Sigmoid colon (tissue), 7 donors: Measurements from ENCODE around the gene MPDZ. TPM values are rescaled to one million over a fixed set of nuclear protein-coding genes. Genes with fewer than 3 reads are reported as not detected.

ENCODE experiments used
- DNase-seq: peaks from one replicate; pipeline ENCODE4 v3.0.0-alpha.2; 2019
- H3K27ac ChIP-seq, 4 donors: fragments of 200-600 bp; sonication (generic); one replicate each; pipeline ENCODE4 v1.5.1; 2016 to 2019; ENCODE audit warnings: mild to moderate bottlenecking in 1 of 4
- H3K27me3 ChIP-seq, 3 donors: fragments of 200-600 bp; sonication (generic); one replicate each; pipeline ENCODE4 v1.5.1; 2019; ENCODE audit warnings: mild to moderate bottlenecking in 1 of 3
- H3K36me3 ChIP-seq, 4 donors: fragments of 200-600 bp; sonication (generic); one replicate each; pipeline ENCODE4 v1.5.1; 2016 to 2019
- H3K4me1 ChIP-seq, 4 donors: fragments of 200-600 bp; sonication (generic); one replicate each; pipeline ENCODE4 v1.5.1; 2017 to 2019
- H3K4me3 ChIP-seq, 4 donors: fragments of 200-600 bp; sonication (generic); one replicate each; pipeline ENCODE4 v1.5.1; 2017 to 2019; ENCODE audit warnings: mild to moderate bottlenecking in 2 of 4, moderate library complexity in 1 of 4
- H3K9me3 ChIP-seq, 4 donors: fragments of 200-600 bp in 3 of 4; sonication (generic) in 3 of 4; one replicate each; pipeline versions ENCODE4 v1.5.1 to v1.6.1; 2013 to 2019
- EP300 ChIP-seq, 4 donors: sonication (generic); formaldehyde crosslinking; IDR thresholded peaks; one replicate each; pipeline ENCODE4 v1.6.1; 2017; ENCODE audit warnings: antibody characterized with exemption in 4 of 4
- POLR2A ChIP-seq, 2 donors: fragments of 450-650 bp; IDR thresholded peaks; one replicate each; pipeline ENCODE4 v1.6.1; 2016; ENCODE audit warnings: antibody characterized with exemption in 2 of 2, mild to moderate bottlenecking in 2 of 2, moderate library complexity in 2 of 2
- POLR2AphosphoS5 ChIP-seq, 4 donors: sonication (generic); formaldehyde crosslinking; IDR thresholded peaks; one replicate each; pipeline ENCODE4 v1.6.1; 2017; ENCODE audit warnings: antibody characterized with exemption in 4 of 4
- WGBS, 2 donors: extraction: QIAGEN DNeasy Blood & Tissue Kit; methylation state at CpG; one replicate each; pipeline ENCODE4 v1.1.7; 2013; 5-methylcytosine and 5-hydroxymethylcytosine counted together
- intact Hi-C: fragments of 100-400 bp; cut with DNase I; formaldehyde crosslinking; loops from one replicate; pipeline ENCODE4 v1.15.1; 2023
- polyA plus RNA-seq, 3 donors: library from polyadenylated mRNA; stranded (reverse); fragments of 200-250 nt; gene quantifications; one replicate each; pipeline ENCODE4 v1.2.3, GENCODE V29; 2013
- total RNA-seq, 4 donors: library from RNA; depleted of rRNA; stranded (reverse); fragments of >200 nt; gene quantifications; one replicate each; pipeline ENCODE4 v1.1.0, GENCODE V29; 2016
- TF ChIP-seq, protein P1 (sequence below), 4 experiments: fragments of 450-650 bp in 3 of 4; fragments of 200-600 bp in 1 of 4; IDR thresholded peaks; one replicate each; pipeline ENCODE4 v1.5.1; 2016 to 2019; ENCODE audit warnings: antibody characterized with exemption in 4 of 4, mild to moderate bottlenecking in 3 of 4, moderate library complexity in 2 of 4
- donor health status: healthy with polysubstance abuse.
- donor health status: Bipolar disorder and iron deficiency.
- donor health status: healthy.

The MPDZ gene
- total and polyA plus RNA-seq, 7 donors = 3.6 to 72.2 (median 62.8) TPM

DNA sequence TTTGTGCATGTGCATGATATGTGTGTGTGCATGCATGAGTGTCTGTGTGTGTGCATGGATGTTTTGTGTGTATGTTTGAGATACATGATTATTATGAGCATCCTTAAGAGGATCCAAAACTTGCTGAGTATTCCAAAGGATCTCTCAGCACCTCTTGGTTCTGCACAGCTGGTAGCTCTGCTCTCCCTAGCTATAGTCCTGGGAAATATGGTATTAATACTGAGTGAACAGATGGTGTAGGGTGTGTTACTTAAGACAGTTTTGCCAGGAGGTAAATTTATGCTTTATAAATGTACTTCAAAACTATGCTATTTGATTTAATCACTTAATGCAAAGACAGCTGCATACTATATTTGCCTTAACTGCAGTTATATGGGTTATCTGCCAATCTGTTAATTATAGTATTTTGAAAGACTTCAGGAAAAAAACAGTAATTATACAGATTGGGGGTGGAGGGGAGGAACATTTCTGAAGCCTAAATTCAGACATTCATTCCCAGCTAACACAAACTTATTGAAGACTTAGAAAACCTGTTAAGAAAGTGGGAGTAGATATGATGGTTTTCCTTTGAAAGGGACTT, 215.5 kb downstream of the MPDZ start:
- H3K27me3 ChIP-seq = no peaks in the 10 kb centered on the region
- intact Hi-C loops = no loop called here
- no peak overlapping the region for H3K4me3 ChIP-seq
- TF ChIP-seq, protein P1, sequence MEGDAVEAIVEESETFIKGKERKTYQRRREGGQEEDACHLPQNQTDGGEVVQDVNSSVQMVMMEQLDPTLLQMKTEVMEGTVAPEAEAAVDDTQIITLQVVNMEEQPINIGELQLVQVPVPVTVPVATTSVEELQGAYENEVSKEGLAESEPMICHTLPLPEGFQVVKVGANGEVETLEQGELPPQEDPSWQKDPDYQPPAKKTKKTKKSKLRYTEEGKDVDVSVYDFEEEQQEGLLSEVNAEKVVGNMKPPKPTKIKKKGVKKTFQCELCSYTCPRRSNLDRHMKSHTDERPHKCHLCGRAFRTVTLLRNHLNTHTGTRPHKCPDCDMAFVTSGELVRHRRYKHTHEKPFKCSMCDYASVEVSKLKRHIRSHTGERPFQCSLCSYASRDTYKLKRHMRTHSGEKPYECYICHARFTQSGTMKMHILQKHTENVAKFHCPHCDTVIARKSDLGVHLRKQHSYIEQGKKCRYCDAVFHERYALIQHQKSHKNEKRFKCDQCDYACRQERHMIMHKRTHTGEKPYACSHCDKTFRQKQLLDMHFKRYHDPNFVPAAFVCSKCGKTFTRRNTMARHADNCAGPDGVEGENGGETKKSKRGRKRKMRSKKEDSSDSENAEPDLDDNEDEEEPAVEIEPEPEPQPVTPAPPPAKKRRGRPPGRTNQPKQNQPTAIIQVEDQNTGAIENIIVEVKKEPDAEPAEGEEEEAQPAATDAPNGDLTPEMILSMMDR (IDR thresholded peaks at IDR 0.05) = no peak
- no peak for TF ChIP-seq POLR2A (IDR thresholded peaks at IDR 0.05)
- TF ChIP-seq POLR2AphosphoS5 (IDR thresholded peaks at IDR 0.05) = no peak
- no peak for TF ChIP-seq EP300 (IDR thresholded peaks at IDR 0.05)
- no peak for DNase-seq
- no peaks in the 10 kb centered on the region for H3K9me3 ChIP-seq
- no peaks in the 10 kb centered on the region for H3K4me1 ChIP-seq
- no peaks in the 10 kb centered on the region for H3K36me3 ChIP-seq
- no peak overlapping the region for H3K27ac ChIP-seq

DNA sequence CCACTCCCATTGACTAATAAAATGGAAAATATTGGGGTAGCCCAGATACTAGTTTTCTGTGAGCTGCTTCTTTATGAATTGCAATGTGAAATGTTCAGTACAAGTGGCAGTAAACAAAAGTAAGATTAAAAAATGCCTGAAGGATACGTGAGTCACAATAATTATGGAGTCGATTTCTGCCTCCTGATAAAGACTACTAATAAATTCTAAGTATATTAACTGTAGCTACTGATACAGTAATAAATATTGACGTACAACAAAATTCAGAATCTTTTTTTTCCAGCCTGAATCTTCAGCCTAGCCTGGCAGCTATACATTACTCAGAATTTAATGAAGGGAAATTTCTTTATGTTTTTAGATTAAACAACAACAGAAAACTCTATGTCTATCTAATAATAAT, 218.1 kb downstream of the MPDZ start:
- H3K4me3 ChIP-seq = no peak overlapping the region
- TF ChIP-seq POLR2AphosphoS5 (IDR thresholded peaks at IDR 0.05) = no peak
- no peak for TF ChIP-seq POLR2A (IDR thresholded peaks at IDR 0.05)
- TF ChIP-seq EP300 (IDR thresholded peaks at IDR 0.05) = no peak
- TF ChIP-seq, protein P1 (IDR thresholded peaks at IDR 0.05) = no peak
- H3K36me3 ChIP-seq = no peaks in the 10 kb centered on the region
- no peaks in the 10 kb centered on the region for H3K4me1 ChIP-seq
- no peaks in the 10 kb centered on the region for H3K27me3 ChIP-seq
- intact Hi-C loops = no loop called here
- DNase-seq = no peak
- 76 to 80% methylated on average over 3 of the region's 3 CpGs for WGBS, 2 donors
- no peak overlapping the region for H3K27ac ChIP-seq
- no peaks in the 10 kb centered on the region for H3K9me3 ChIP-seq
